WTC11 (cell line): ENCODE measurements around the gene SIN3B. TPM values are rescaled to one million over a fixed set of nuclear protein-coding genes. Genes with fewer than 3 reads are reported as not detected.

Experiments
- ATAC-seq: fragments of 200-7000 bp; cut with Tn5 transposase; 2 replicates; pipeline ENCODE4 v1.10.0; 2021; ENCODE audit warnings: mild to moderate bottlenecking, moderate library complexity
- CTCF ChIA-PET: fragments of 300-600 bp; sonication (Branson Sonifier 250); formaldehyde crosslinking; loops from one replicate; lab custom pipeline; 2021; ENCODE audit warnings: antibody characterized with exemption; lab: Charles Lee
- POLR2A ChIA-PET: fragments of 350-600 bp; sonication (Branson Sonifier 250); formaldehyde crosslinking; loops from one replicate; lab custom pipeline; 2021; ENCODE audit warnings: antibody characterized with exemption; lab: Charles Lee
- DNase-seq: peaks from one replicate; pipeline ENCODE4 v3.0.0; 2021; ENCODE audit warnings: low spot score
- H3K27ac Mint-ChIP-seq: 2 replicates; pipeline ENCODE4 v1.8.0; 2021; ENCODE audit warnings: mixed read lengths
- H3K27me3 Mint-ChIP-seq: 2 replicates; pipeline ENCODE4 v1.8.0; 2021; ENCODE audit warnings: low read depth, mild to moderate bottlenecking, moderate library complexity, mixed read lengths
- H3K36me3 Mint-ChIP-seq: 2 replicates; pipeline ENCODE4 v1.8.0; 2021; ENCODE audit warnings: mixed read lengths
- H3K4me1 Mint-ChIP-seq: 2 replicates; pipeline ENCODE4 v1.8.0; 2022; ENCODE audit warnings: mixed read lengths
- H3K4me3 Mint-ChIP-seq: 2 replicates; pipeline ENCODE4 v1.8.0; 2021; ENCODE audit warnings: mild to moderate bottlenecking, moderate library complexity, mixed read lengths
- H3K9me3 Mint-ChIP-seq: 2 replicates; pipeline ENCODE4 v1.8.0; 2021; ENCODE audit warnings: mixed read lengths
- CBFB ChIP-seq: sonication (generic); formaldehyde crosslinking; IDR thresholded peaks from 2 replicates; pipeline ENCODE4 v1.8.1; 2022; ENCODE audit warnings: mild to moderate bottlenecking, low read depth, missing genetic modification reagents
- E2F4 ChIP-seq: sonication (generic); formaldehyde crosslinking; IDR thresholded peaks from 2 replicates; pipeline ENCODE4 v1.8.1; 2022; ENCODE audit warnings: low read depth, mild to moderate bottlenecking, moderate library complexity, missing genetic modification reagents, borderline replicate concordance
- JUN ChIP-seq: sonication (generic); formaldehyde crosslinking; IDR thresholded peaks from 2 replicates; pipeline ENCODE4 v1.8.0; 2023; ENCODE audit warnings: mild to moderate bottlenecking, missing genetic modification reagents
- SOX15 ChIP-seq: fragments of 250-450 bp; sonication (Bioruptor Pico); IDR thresholded peaks from 2 replicates; pipeline ENCODE4 v1.9.0; 2021; ENCODE audit warnings: mild to moderate bottlenecking
- SP1 ChIP-seq: sonication (generic); formaldehyde crosslinking; conservative IDR thresholded peaks from 2 replicates; pipeline ENCODE4 v1.8.1; 2022; ENCODE audit warnings: missing genetic modification reagents
- STAT6 ChIP-seq: sonication (generic); formaldehyde crosslinking; conservative IDR thresholded peaks from 2 replicates; pipeline ENCODE4 v1.8.1; 2023; ENCODE audit warnings: mild to moderate bottlenecking, low read depth, missing genetic modification reagents, moderate library complexity
- TCF7 ChIP-seq: sonication (generic); formaldehyde crosslinking; IDR thresholded peaks from 2 replicates; pipeline ENCODE4 v1.8.0; 2022; ENCODE audit warnings: mild to moderate bottlenecking, low read depth, missing genetic modification reagents, moderate library complexity
- TP53 ChIP-seq: sonication (generic); formaldehyde crosslinking; IDR thresholded peaks from 2 replicates; pipeline ENCODE4 v1.8.1; 2023; ENCODE audit warnings: mild to moderate bottlenecking, missing genetic modification reagents
- USF1 ChIP-seq: sonication (generic); formaldehyde crosslinking; IDR thresholded peaks from 2 replicates; pipeline ENCODE4 v1.8.0; 2022; ENCODE audit warnings: mild to moderate bottlenecking, missing genetic modification reagents
- ZNF138 ChIP-seq: sonication (generic); formaldehyde crosslinking; conservative IDR thresholded peaks from 2 replicates; pipeline ENCODE4 v1.8.1; 2022; ENCODE audit warnings: mild to moderate bottlenecking, moderate library complexity, missing genetic modification reagents
- total RNA-seq: library from RNA; stranded (reverse); gene quantifications from 3 replicates; pipeline ENCODE4 v1.2.3, GENCODE V29; 2021
- TF ChIP-seq, protein P1 (sequence below): fragments of 200-600 bp; IDR thresholded peaks from 2 replicates; pipeline ENCODE4 v1.8.0; 2022; ENCODE audit warnings: antibody characterized with exemption
- TF ChIP-seq, protein P2 (sequence below): sonication (generic); formaldehyde crosslinking; IDR thresholded peaks from 2 replicates; pipeline ENCODE4 v1.8.1; 2023; ENCODE audit warnings: mild to moderate bottlenecking, moderate library complexity, missing genetic modification reagents
- TF ChIP-seq, protein P3 (sequence below): sonication (generic); formaldehyde crosslinking; IDR thresholded peaks from 2 replicates; pipeline ENCODE4 v1.8.0; 2023; ENCODE audit warnings: missing genetic modification reagents

The SIN3B gene
- total RNA-seq, 1 experiment from 2014 or later: 87.7 TPM

DNA sequence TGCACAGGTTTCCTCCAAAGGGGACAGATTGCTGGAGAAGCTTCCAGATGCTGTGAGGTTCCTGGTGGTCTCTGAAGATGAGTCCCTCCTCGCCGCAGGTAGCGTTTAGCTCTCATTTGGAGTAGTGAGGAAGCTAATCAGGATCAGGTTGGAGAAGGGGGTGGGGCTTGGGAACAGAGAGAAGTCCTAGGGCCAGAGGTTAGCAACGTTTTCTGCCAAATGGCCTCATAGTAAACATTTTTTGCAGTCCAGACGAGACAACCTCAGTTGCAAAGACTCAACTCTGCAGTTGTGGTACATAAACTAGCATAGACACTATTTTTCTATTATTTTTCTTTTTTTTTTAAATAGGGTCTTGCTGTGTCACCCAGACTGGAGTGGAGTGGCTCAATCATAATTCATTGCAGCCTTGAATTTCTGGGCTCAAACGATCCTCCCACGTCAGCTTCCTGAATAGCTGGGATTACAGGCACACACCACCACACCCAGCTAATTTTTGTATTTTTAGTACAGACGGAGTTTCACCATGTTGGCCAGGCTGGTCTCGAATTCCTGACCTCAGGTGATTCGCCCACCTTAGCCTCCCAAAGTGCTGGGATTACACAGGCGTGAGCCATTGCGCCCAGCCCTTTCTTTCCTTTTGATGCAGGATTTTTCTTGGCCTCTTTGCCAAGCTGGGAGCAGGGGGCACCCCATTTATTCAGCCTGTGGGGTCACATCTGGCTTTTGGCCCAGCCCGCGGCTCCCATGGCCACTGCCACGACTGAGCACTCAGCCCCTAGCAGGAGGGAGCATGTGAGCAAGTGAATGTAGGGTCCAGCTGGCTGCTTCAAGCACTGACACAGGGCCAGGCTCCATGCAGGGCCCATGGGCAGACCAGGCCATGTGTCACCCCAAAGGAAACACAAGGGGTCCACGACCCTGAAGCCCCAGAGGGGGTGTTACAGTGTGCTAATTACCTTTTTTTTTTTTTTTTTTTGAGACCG, 34.4 kb upstream of the SIN3B start:
- no peaks in the 10 kb centered on the region for H3K4me1 Mint-ChIP-seq
- ATAC-seq (no peak), DNase-seq (no peak)
- H3K27me3 Mint-ChIP-seq: peaks cover 8% of the 10 kb centered on the region
- ChIA-PET POLR2A (no interaction called here), CTCF (no interaction called here)
- no peak for TF ChIP-seq CBFB
- no peak for TF ChIP-seq E2F4 (CRISPR knock-in tag)
- TF ChIP-seq USF1 (CRISPR knock-in tag): no peak
- no peak for TF ChIP-seq TP53
- TF ChIP-seq SOX15 (CRISPR knock-in tag): no peak
- no peak for TF ChIP-seq SP1 (CRISPR knock-in tag)
- TF ChIP-seq, protein P1, sequence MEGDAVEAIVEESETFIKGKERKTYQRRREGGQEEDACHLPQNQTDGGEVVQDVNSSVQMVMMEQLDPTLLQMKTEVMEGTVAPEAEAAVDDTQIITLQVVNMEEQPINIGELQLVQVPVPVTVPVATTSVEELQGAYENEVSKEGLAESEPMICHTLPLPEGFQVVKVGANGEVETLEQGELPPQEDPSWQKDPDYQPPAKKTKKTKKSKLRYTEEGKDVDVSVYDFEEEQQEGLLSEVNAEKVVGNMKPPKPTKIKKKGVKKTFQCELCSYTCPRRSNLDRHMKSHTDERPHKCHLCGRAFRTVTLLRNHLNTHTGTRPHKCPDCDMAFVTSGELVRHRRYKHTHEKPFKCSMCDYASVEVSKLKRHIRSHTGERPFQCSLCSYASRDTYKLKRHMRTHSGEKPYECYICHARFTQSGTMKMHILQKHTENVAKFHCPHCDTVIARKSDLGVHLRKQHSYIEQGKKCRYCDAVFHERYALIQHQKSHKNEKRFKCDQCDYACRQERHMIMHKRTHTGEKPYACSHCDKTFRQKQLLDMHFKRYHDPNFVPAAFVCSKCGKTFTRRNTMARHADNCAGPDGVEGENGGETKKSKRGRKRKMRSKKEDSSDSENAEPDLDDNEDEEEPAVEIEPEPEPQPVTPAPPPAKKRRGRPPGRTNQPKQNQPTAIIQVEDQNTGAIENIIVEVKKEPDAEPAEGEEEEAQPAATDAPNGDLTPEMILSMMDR: no peak
- TF ChIP-seq, protein P2, sequence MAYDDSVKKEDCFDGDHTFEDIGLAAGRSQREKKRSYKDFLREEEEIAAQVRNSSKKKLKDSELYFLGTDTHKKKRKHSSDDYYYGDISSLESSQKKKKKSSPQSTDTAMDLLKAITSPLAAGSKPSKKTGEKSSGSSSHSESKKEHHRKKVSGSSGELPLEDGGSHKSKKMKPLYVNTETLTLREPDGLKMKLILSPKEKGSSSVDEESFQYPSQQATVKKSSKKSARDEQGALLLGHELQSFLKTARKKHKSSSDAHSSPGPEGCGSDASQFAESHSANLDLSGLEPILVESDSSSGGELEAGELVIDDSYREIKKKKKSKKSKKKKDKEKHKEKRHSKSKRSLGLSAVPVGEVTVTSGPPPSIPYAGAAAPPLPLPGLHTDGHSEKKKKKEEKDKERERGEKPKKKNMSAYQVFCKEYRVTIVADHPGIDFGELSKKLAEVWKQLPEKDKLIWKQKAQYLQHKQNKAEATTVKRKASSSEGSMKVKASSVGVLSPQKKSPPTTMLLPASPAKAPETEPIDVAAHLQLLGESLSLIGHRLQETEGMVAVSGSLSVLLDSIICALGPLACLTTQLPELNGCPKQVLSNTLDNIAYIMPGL (CRISPR knock-in tag): no peak
- no peak for TF ChIP-seq JUN (CRISPR knock-in tag)
- TF ChIP-seq STAT6: no peak
- TF ChIP-seq, protein P3, sequence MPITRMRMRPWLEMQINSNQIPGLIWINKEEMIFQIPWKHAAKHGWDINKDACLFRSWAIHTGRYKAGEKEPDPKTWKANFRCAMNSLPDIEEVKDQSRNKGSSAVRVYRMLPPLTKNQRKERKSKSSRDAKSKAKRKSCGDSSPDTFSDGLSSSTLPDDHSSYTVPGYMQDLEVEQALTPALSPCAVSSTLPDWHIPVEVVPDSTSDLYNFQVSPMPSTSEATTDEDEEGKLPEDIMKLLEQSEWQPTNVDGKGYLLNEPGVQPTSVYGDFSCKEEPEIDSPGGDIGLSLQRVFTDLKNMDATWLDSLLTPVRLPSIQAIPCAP: no peak
- no peak for TF ChIP-seq ZNF138 (CRISPR knock-in tag)
- H3K4me3 Mint-ChIP-seq: no peak overlapping the region
- H3K9me3 Mint-ChIP-seq: peaks cover 19% of the 10 kb centered on the region
- peaks cover 11% of the 10 kb centered on the region for H3K36me3 Mint-ChIP-seq
- H3K27ac Mint-ChIP-seq: no peak overlapping the region

GRCh38 chr19:16795731-16796130, 33.5 kb upstream of the SIN3B start:
- H3K36me3 Mint-ChIP-seq: peaks cover 8% of the 10 kb centered on the region
- ATAC-seq (no peak), DNase-seq (no peak)
- CTCF ChIA-PET: no interaction called here
- POLR2A ChIA-PET: no interaction called here
- no peaks in the 10 kb centered on the region for H3K4me1 Mint-ChIP-seq
- H3K27me3 Mint-ChIP-seq: peaks cover 5% of the 10 kb centered on the region; the same call in 1 of the 2 replicates
- H3K4me3 Mint-ChIP-seq: no peak overlapping the region
- no peak overlapping the region for H3K27ac Mint-ChIP-seq
- H3K9me3 Mint-ChIP-seq: peaks cover 15% of the 10 kb centered on the region
- no peak for TF ChIP-seq TCF7 (CRISPR knock-in tag)
